Measurements from ENCODE around the gene GFRAL.
"Not testable (repeated sequence)": the region's sequence is repeated elsewhere in the genome, so short reads cannot be mapped to it uniquely, and the experiment has no call there.

GFRAL gene

GRCh38 chr6:55327169-55327568 is at the start of gene GFRAL:
Gene GFRAL (plus strand): TSS chr6:55327469. CDS start chr6:55327555, 86 bp downstream.
- FAIRE-seq: no peak

GRCh38 chr6:55277646-55278045 is 49.6 kb upstream of the GFRAL start:
- no peak for FAIRE-seq

GRCh38 chr6:55281215-55281614 is 46.1 kb upstream of the GFRAL start:
- no peak for FAIRE-seq

- FAIRE-seq: no peak
Measured at GRCh38 chr6:55282115-55282514, 45.2 kb upstream of the GFRAL start.

GRCh38 chr6:55286824-55287223 is 40.4 kb upstream of the GFRAL start:
- no peak for FAIRE-seq

GRCh38 chr6:55290736-55291135 is 36.5 kb upstream of the GFRAL start:
- FAIRE-seq: no peak

GRCh38 chr6:55293116-55293515 is 34.2 kb upstream of the GFRAL start:
- FAIRE-seq: no peak

- not testable (repeated sequence) for FAIRE-seq
Measured at GRCh38 chr6:55297214-55297613, 30.1 kb upstream of the GFRAL start.

GRCh38 chr6:55299286-55299985 is 27.8 kb upstream of the GFRAL start:
- no peak for FAIRE-seq

- no peak for FAIRE-seq
Measured at GRCh38 chr6:55304747-55305146, 22.5 kb upstream of the GFRAL start.

- no peak for FAIRE-seq
Measured at GRCh38 chr6:55319961-55320695, 7.1 kb upstream of the GFRAL start.

GRCh38 chr6:55320696-55321086 is 6.6 kb upstream of the GFRAL start:
- no peak for FAIRE-seq

GRCh38 chr6:55377150-55377549 is 49.9 kb downstream of the GFRAL start:
- FAIRE-seq: no peak

GRCh38 chr6:55379471-55379870 is 52.2 kb downstream of the GFRAL start:
- FAIRE-seq: no peak

GRCh38 chr6:55379895-55380294 is 52.6 kb downstream of the GFRAL start:
- no peak for FAIRE-seq

GRCh38 chr6:55388211-55388610 is 60.9 kb downstream of the GFRAL start:
- FAIRE-seq: no peak

GRCh38 chr6:55395871-55396270 is 68.6 kb downstream of the GFRAL start:
- no peak for FAIRE-seq

- FAIRE-seq: no peak
Measured at GRCh38 chr6:55397986-55398385, 70.7 kb downstream of the GFRAL start.

- FAIRE-seq: no peak
Measured at GRCh38 chr6:55399351-55399750, 72.1 kb downstream of the GFRAL start.

GRCh38 chr6:55405474-55406235 is 78.4 kb downstream of the GFRAL start:
- no peak for FAIRE-seq

- FAIRE-seq: no peak
Measured at GRCh38 chr6:55410674-55411073, 83.4 kb downstream of the GFRAL start.

- FAIRE-seq: no peak
Measured at GRCh38 chr6:55423933-55424332, 96.7 kb downstream of the GFRAL start.

- no peak for FAIRE-seq
Measured at GRCh38 chr6:55433446-55434130, 106.3 kb downstream of the GFRAL start.
